Measurements from ENCODE around the gene MYO1D.

DNA sequence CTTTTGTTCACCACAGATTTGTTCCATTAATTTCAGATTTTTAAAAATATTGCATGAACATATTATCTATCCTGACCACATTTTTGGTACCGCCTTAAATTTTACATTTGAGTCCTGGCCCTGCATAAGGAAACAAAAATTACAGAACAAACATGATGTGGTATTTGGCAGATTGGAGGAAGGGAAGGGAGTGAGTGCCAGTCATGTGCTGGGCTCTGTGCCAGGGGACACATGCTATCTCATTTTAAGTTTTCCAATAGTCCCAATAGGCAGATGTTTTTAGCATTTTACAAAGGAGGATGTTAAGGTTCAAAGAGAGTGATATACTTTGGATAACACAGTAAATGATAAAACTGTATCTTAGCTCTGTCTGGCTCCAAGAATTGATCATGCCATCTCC, 205.0 kb downstream of the MYO1D start:
- no peak for TF ChIP-seq POLR2A (IDR thresholded peaks at IDR 0.05)
- TF ChIP-seq, protein P1, sequence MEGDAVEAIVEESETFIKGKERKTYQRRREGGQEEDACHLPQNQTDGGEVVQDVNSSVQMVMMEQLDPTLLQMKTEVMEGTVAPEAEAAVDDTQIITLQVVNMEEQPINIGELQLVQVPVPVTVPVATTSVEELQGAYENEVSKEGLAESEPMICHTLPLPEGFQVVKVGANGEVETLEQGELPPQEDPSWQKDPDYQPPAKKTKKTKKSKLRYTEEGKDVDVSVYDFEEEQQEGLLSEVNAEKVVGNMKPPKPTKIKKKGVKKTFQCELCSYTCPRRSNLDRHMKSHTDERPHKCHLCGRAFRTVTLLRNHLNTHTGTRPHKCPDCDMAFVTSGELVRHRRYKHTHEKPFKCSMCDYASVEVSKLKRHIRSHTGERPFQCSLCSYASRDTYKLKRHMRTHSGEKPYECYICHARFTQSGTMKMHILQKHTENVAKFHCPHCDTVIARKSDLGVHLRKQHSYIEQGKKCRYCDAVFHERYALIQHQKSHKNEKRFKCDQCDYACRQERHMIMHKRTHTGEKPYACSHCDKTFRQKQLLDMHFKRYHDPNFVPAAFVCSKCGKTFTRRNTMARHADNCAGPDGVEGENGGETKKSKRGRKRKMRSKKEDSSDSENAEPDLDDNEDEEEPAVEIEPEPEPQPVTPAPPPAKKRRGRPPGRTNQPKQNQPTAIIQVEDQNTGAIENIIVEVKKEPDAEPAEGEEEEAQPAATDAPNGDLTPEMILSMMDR (IDR thresholded peaks at IDR 0.05) = no peak
